HepG2 (cell line): ENCODE measurements around the gene SOBP. TPM values are rescaled to one million over a fixed set of nuclear protein-coding genes. Genes with fewer than 3 reads are reported as not detected.

Source experiments
- THYN1 ChIP-seq: sonication (generic); formaldehyde crosslinking; IDR thresholded peaks from 2 replicates; pipeline ENCODE4 v1.8.1; 2023; ENCODE audit warnings: low read depth, mild to moderate bottlenecking, moderate library complexity, missing genetic modification reagents, borderline replicate concordance
- ZBTB34 ChIP-seq: sonication (generic); formaldehyde crosslinking; IDR thresholded peaks from 2 replicates; pipeline ENCODE4 v1.8.0; 2022; ENCODE audit warnings: mild to moderate bottlenecking, missing genetic modification reagents
- ZFP36 ChIP-seq: fragments of 150-350 bp; IDR thresholded peaks from 2 replicates; pipeline ENCODE4 v1.6.1; 2018; ENCODE audit warnings: borderline replicate concordance, low read length, low read depth; ENCODE audit not compliant: partially characterized antibody
- polyA plus RNA-seq, 8 experiments: library from polyadenylated mRNA; depleted of rRNA in 3 of 8; stranded (reverse) in 7 of 8; unstranded in 1 of 8; fragments of >200 nt; fragmentation: Illumina TruSeq in 4 of 8; extraction: Trizol in 4 of 8; gene quantifications; 2 replicates each; pipeline versions ENCODE4 v1.2.1 to v1.2.3, GENCODE V29; 2011 to 2016; ENCODE audit warnings: low read depth in 4 of 8, missing spikeins in 1 of 8, mixed read lengths in 1 of 8; ENCODE audit not compliant: insufficient read depth in 1 of 8
- total RNA-seq, 5 experiments: library from RNA; depleted of rRNA; stranded (reverse); fragments of >200 nt; fragmentation: Illumina TruSeq; extraction: Trizol; gene quantifications; 2 replicates each; pipeline ENCODE4 v1.2.3, GENCODE V29; 2016; ENCODE audit warnings: low read depth in 1 of 5
- TF ChIP-seq, protein P1 (sequence below): sonication (generic); formaldehyde crosslinking; IDR thresholded peaks from 2 replicates; pipeline ENCODE4 v1.4.0; 2020; ENCODE audit warnings: mild to moderate bottlenecking, missing genetic modification reagents

Gene SOBP
- total and polyA plus RNA-seq, 2 of the 13 experiments (the other 11 are each of a cell fraction or from before 2014, with no cell fraction given), result 1.5 to 6.9 TPM

DNA sequence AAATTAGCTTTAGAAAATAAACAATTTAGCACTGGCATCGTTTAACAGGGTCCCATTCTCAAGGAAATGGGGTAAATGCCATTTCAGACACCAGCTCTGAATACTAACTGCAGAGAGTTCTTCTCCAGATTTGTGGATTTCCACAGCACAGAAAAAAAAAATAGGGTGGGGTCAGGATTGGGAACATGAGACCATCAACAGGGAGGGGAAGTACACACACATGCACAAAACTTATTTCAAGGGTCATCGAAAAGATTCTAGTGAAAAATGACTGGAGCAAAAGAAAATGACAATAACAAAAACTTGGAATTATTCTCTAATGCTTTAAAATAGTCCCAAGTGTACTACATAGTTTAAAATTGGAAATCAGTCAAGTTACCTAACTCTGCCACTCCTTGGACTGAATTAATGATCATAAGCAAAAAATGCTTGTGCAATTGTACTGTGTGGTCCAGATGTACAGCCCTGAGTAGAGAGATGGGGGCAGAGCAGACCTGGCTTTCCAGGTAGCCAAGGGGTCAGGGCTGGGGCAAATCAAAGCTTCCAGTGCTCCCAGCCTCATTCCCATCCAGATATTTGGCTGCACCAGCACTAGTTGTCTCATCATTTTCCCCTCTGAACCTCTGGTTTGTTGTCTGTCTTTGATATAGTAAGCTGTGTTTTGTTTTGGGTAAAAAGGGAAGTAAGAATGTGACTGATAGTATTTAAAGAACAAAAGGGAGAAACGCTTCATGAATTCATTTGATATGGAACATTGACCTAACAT lies 152.4 kb downstream of the SOBP start (continued):
- TF ChIP-seq, protein P1, sequence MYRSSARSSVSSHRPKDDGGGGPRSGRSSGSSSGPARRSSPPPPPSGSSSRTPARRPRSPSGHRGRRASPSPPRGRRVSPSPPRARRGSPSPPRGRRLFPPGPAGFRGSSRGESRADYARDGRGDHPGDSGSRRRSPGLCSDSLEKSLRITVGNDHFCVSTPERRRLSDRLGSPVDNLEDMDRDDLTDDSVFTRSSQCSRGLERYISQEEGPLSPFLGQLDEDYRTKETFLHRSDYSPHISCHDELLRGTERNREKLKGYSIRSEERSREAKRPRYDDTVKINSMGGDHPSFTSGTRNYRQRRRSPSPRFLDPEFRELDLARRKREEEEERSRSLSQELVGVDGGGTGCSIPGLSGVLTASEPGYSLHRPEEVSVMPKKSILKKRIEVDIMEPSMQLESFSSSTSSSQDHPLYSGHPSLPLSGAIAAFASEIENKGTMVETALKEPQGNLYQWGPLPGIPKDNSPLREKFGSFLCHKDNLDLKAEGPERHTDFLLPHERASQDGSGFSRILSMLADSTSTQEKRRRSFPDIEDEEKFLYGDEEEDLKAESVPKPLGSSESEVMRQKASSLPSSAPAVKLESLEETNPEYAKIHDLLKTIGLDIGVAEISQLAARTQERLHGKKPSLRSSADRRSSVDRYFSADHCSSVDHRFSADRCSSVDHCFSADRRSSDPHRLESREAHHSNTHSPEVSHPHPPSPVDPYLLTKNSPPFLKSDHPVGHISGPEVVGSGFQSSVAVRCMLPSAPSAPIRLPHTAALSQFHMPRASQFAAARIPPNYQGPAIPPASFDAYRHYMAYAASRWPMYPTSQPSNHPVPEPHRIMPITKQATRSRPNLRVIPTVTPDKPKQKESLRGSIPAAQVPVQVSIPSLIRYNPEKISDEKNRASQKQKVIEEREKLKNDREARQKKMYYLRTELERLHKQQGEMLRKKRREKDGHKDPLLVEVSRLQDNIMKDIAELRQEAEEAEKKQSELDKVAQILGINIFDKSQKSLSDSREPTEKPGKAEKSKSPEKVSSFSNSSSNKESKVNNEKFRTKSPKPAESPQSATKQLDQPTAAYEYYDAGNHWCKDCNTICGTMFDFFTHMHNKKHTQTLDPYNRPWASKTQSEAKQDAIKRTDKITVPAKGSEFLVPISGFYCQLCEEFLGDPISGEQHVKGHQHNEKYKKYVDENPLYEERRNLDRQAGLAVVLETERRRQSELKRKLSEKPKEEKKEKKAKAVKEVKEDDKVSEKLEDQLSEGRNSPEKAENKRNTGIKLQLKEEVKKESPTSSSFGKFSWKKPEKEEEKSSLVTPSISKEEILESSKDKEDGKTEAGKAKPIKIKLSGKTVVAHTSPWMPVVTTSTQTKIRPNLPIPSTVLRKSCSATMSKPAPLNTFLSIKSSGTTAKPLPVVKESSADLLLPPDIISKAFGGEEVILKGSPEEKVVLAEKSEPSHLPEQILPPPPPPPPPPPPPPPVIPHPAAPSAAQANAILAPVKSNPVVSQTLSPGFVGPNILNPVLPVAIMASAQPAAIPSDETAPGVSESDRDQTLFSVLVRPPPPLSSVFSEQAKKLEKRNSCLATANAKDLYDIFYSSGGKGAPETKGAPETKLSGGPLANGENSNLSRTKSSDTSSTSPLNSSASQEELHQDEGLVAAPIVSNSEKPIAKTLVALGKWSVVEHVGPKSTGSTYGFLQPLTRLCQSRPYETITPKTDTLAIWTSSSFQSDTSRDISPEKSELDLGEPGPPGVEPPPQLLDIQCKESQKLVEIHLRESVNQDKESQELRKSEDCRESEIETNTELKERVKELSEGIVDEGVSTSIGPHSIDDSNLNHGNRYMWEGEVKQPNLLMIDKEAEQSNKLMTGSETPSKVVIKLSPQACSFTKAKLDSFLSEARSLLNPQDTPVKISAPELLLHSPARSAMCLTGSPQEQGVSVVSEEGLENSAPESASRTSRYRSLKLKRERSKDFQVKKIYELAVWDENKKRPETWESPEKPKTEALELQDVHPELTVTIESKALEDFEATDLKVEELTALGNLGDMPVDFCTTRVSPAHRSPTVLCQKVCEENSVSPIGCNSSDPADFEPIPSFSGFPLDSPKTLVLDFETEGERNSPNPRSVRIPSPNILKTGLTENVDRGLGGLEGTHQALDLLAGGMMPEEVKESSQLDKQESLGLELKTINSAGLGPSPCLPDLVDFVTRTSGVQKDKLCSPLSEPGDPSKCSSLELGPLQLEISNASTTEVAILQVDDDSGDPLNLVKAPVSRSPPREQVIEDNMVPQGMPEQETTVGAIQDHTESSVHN (CRISPR knock-in tag), result no peak
- TF ChIP-seq THYN1 (CRISPR knock-in tag) (no peak), ZFP36 (no peak), ZBTB34 (no peak)
